Esophagus muscularis mucosa (tissue), 4 donors: Measurements from ENCODE around the gene GSC2. TPM values are rescaled to one million over a fixed set of nuclear protein-coding genes. Genes with fewer than 3 reads are reported as not detected.
A peak's percentile ranks its signal among the peaks of the same experiment; 100 is the strongest.

Experiments
- DNase-seq: peaks from one replicate; pipeline ENCODE4 v3.0.0-alpha.2; 2017; ENCODE audit errors: extremely low spot score
- H3K27ac ChIP-seq, 4 donors: fragments of 200-600 bp; sonication (generic); replicated peaks in 1 of 4; 1 replicate in 3 of 4; 2 replicates in 1 of 4; pipeline ENCODE4 v1.5.1; 2016 to 2019; ENCODE audit warnings: mild to moderate bottlenecking in 1 of 4
- H3K27me3 ChIP-seq, 4 donors: fragments of 200-600 bp; sonication (generic); one replicate each; pipeline versions ENCODE4 v1.5.1 to v1.6.0; 2016 to 2019
- H3K36me3 ChIP-seq, 4 donors: fragments of 200-600 bp; sonication (generic); one replicate each; pipeline ENCODE4 v1.5.1; 2016 to 2019
- H3K4me1 ChIP-seq, 4 donors: fragments of 200-600 bp; sonication (generic); one replicate each; pipeline ENCODE4 v1.5.1; 2016 to 2019
- H3K4me3 ChIP-seq, 4 donors: fragments of 200-600 bp; sonication (generic); 1 replicate in 2 of 4; 2 replicates in 2 of 4; pipeline ENCODE4 v1.5.1; 2016 to 2019; ENCODE audit warnings: mild to moderate bottlenecking in 4 of 4, moderate library complexity in 1 of 4
- H3K9me3 ChIP-seq, 4 donors: fragments of 200-600 bp; sonication (generic); 1 replicate in 3 of 4; 2 replicates in 1 of 4; pipeline ENCODE4 v1.5.1; 2016 to 2019
- CTCF ChIP-seq, 3 experiments: fragments of 200-600 bp in 2 of 3; fragments of 450-650 bp in 1 of 3; sonication (generic) in 2 of 3; IDR thresholded peaks; one replicate each; pipeline ENCODE4 v1.5.1; 2017 to 2019; ENCODE audit warnings: antibody characterized with exemption in 3 of 3, mild to moderate bottlenecking in 2 of 3, moderate library complexity in 1 of 3
- EP300 ChIP-seq: sonication (generic); formaldehyde crosslinking; IDR thresholded peaks from one replicate; pipeline ENCODE4 v1.6.1; 2017; ENCODE audit warnings: antibody characterized with exemption
- POLR2A ChIP-seq: fragments of 450-650 bp; IDR thresholded peaks from one replicate; pipeline ENCODE4 v1.6.1; 2017; ENCODE audit warnings: antibody characterized with exemption, moderate library complexity, mild to moderate bottlenecking, low read depth
- POLR2AphosphoS5 ChIP-seq, 2 donors: sonication (generic); formaldehyde crosslinking; IDR thresholded peaks; one replicate each; pipeline ENCODE4 v1.6.1; 2017; ENCODE audit warnings: antibody characterized with exemption in 2 of 2
- WGBS: methylation state at CpG from one replicate; pipeline ENCODE4 v1.1.5; 2018; 5-methylcytosine and 5-hydroxymethylcytosine counted together
- intact Hi-C: fragments of 100-400 bp; cut with DNase I; formaldehyde crosslinking; loops from one replicate; pipeline ENCODE4 v1.15.1; 2023
- total RNA-seq, 4 donors: library from RNA; depleted of rRNA; stranded (reverse); fragments of >200 nt; gene quantifications; one replicate each; pipeline versions ENCODE4 v1.1.0 to v1.2.1, GENCODE V29; 2016

GSC2 gene
- total RNA-seq, 4 donors from 2014 or later, result not detected

DNA sequence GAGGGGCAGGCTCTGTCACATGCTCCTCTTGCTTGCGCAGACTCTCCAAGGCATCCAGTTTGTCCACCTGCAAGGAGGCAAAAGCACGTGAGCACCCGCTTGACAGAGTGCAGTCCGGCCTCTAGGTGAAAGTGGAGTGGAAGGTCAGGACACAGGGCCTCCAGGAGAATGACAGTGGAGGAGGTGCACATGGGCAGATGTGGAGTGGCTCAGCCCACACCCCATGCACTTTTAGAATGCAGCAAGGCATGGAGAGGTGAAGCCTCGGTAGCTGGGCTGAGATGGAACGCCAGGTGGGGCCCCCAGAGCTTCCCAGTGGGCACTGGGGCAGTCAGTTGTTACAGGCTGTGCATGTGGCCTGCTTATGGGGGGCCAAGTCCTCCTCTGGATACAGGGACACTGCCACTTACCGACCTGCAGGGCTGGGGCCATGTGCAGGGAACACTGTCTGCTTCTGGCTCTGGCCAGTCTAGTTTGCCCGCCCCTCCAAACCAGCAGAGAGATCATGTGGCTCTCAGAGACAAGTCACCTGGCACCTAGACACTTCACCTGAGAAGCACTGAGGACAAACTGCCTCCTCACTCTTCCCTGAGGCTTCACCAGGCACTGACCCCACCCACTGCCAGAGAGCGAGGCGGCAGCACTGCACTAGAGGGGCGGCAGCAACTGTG is 30.8 kb upstream of the GSC2 start:
- peaks cover 0 to 5% (median 2%) of the 10 kb centered on the region in 4 donors for H3K36me3 ChIP-seq
- TF ChIP-seq POLR2A, result no peak
- no peak for TF ChIP-seq CTCF (IDR thresholded peaks at IDR 0.05)
- TF ChIP-seq POLR2AphosphoS5 (IDR thresholded peaks at IDR 0.05), result no peak
- TF ChIP-seq EP300, result no peak
- DNase-seq, result no peak
- no peaks in the 10 kb centered on the region for H3K9me3 ChIP-seq
- H3K27ac ChIP-seq, result no peak overlapping the region
- H3K4me3 ChIP-seq, result no peak overlapping the region
- no peaks in the 10 kb centered on the region for H3K27me3 ChIP-seq
- H3K4me1 ChIP-seq, result peaks cover 13 to 33% (median 31%) of the 10 kb centered on the region in 4 donors
- intact Hi-C loops, result loop anchor here (10.0 kb wide), 2 partner anchors 184 to 454 kb away; no protein-coding TSS in a partner anchor
- 89% methylated on average over 11 of the region's 11 CpGs for WGBS

GRCh38 chr22:19180234-19180633 is 30.1 kb upstream of the GSC2 start:
- H3K4me1 ChIP-seq, result peaks cover 16 to 40% (median 36%) of the 10 kb centered on the region in 4 donors
- H3K36me3 ChIP-seq, result peaks cover 0 to 10% (median 2%) of the 10 kb centered on the region in 4 donors
- intact Hi-C loops, result loop anchor here (10.0 kb wide), 2 partner anchors 185 to 455 kb away; no protein-coding TSS in a partner anchor
- H3K9me3 ChIP-seq, result no peaks in the 10 kb centered on the region
- 72% methylated on average over 5 of the region's 9 CpGs for WGBS
- no peaks in the 10 kb centered on the region for H3K27me3 ChIP-seq
- TF ChIP-seq POLR2A, result no peak
- no peak for TF ChIP-seq CTCF (IDR thresholded peaks at IDR 0.05)
- no peak for TF ChIP-seq EP300
- TF ChIP-seq POLR2AphosphoS5 (IDR thresholded peaks at IDR 0.05), result no peak
- no peak overlapping the region for H3K4me3 ChIP-seq
- H3K27ac ChIP-seq, result peak overlapping the region in 2 of 4 donors; percentile 93 to 96
- DNase-seq, result no peak

DNA sequence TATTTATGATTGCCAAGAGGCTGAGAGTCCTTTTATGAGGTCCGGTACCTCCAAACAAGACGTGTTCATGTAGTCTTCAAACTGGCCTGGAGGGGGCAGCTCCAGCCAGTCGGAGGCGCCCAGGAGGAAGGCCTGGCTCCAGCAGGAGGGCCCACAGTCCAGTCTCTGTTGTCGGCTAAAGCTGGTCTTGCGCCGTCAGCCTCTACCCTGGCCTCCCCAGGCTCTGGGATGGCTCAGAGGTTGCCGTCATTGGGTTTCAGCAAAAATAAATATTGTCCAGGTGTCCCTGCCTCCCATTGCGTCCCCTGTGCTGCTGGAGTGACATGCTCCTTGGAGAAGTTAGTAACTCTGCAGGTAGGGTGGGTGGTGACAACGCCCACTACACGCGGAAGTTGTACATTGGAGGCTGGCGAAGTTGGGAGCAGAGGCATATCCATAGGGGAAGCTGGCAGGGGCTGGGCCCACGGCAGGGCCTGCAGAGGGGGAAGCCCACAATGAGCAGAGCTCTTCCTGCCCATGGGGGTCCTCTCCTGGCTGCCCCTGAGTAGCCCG is 29.5 kb upstream of the GSC2 start:
- Histone ChIP-seq H3K27ac (peak overlapping the region; percentile 90 to 97 (median 94)), H3K9me3 (no peaks in the 10 kb centered on the region), H3K4me1 (peaks cover 23 to 46% (median 42%) of the 10 kb centered on the region in 4 donors), H3K4me3 (peak overlapping the region; percentile 83 to 98 (median 92)), H3K36me3 (peaks cover 0 to 13% (median 2%) of the 10 kb centered on the region in 4 donors), H3K27me3 (no peaks in the 10 kb centered on the region)
- WGBS, result 75% methylated on average over 6 of the region's 15 CpGs
- intact Hi-C loops, result loop anchor here (5.0 to 10.0 kb wide), 4 partner anchors 37 to 455 kb away; partner anchors contain the start of genes ESS2, HIRA and MRPL40
- peak in 1 of 2 donors; percentile 58 for TF ChIP-seq POLR2AphosphoS5 (IDR thresholded peaks at IDR 0.05)
- TF ChIP-seq POLR2A, result no peak
- TF ChIP-seq CTCF (IDR thresholded peaks at IDR 0.05), result peak; percentile 74 to 76 (median 76)
- DNase-seq, result no peak

GRCh38 chr22:19178657-19179496 is 28.8 kb upstream of the GSC2 start, which contains the start of gene SLC25A1:
Gene SLC25A1, minus strand, starts transcription at chr22:19178736. Its CDS starts 63 bp downstream, at chr22:19178673.
- H3K4me3 ChIP-seq, result peak within 1 kb of the TSS; percentile 83 to 98 (median 92)
- peaks cover 30 to 53% (median 49%) of the 10 kb centered on the region in 4 donors for H3K4me1 ChIP-seq
- intact Hi-C loops, result loop anchor here (5.0 kb wide), 2 partner anchors 37 to 253 kb away; partner anchors contain the start of genes ESS2, HIRA and MRPL40
- WGBS, result under 1% methylated on average over 22 of the region's 86 CpGs
- H3K9me3 ChIP-seq, result no peaks in the 10 kb centered on the region
- no peaks in the 10 kb centered on the region for H3K27me3 ChIP-seq
- H3K36me3 ChIP-seq, result peaks cover 0 to 13% (median 2%) of the 10 kb centered on the region in 4 donors
- TF ChIP-seq POLR2AphosphoS5 (IDR thresholded peaks at IDR 0.05) (peak; percentile 57 to 76), CTCF (IDR thresholded peaks at IDR 0.05) (no peak)
- peak within 1 kb of the TSS; percentile 90 to 97 (median 94) for H3K27ac ChIP-seq
- DNase-seq, result peak; percentile 95
